HG03060 (cell line): ENCODE data around the gene GIMD1.

ENCODE experiments used
- ATAC-seq: cut with Tn5 transposase; IDR thresholded peaks from one replicate; pipeline ENCODE4 v1.9.1; 2021; ENCODE audit warnings: low read depth, moderate number of reproducible peaks; ENCODE audit not compliant: unreplicated experiment

GIMD1 gene

DNA sequence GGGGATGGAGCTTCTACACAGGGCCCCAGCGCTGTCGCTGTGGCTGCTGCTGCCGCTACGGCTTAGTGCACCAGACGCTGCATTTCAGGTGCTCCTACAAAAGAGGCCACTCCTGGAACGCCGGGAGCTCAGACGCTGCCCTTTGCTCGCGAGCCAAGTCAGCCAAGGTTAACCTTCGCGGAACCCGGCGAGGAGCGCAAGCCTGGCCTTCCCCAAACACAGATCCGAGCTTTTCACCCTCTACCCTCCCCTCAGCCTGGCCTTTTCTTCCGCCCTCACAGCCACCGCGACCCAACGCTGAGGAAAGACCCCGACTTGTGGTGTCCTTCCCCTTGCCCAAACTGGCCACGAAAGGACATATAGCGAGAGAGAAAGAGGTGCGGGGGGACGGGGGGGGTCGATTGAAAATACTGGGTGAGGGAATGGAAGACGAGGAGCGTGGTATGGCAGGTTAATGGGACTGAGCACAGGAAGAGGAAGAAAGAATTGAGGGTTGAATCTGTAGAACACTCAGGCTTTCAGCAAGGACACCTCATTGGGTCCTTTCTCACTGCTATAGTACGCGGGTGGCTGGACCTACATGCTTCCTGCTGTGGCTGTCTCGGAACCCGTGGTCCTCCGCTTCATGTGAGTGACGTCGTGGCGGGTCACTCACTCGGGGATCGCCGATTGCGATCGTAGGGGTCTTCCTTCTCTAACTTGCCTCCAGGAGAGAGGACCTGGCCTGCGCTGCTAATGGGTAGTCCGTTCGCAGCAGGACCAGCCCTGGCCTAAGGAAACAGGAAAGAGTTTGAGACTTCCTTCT is 52.4 kb downstream of the GIMD1 start, which contains the start of the genes AIMP1 and TBCK:
Gene AIMP1, plus strand, starts transcription at position 583 of the 805 bp plus-strand sequence. CDS start 8,460 bp downstream, outside the sequence.
Gene TBCK, minus strand, starts transcription at position 242 of the 805 bp plus-strand sequence. CDS start 7,249 bp downstream, outside the sequence.
- peak; percentile 70 for ATAC-seq

DNA sequence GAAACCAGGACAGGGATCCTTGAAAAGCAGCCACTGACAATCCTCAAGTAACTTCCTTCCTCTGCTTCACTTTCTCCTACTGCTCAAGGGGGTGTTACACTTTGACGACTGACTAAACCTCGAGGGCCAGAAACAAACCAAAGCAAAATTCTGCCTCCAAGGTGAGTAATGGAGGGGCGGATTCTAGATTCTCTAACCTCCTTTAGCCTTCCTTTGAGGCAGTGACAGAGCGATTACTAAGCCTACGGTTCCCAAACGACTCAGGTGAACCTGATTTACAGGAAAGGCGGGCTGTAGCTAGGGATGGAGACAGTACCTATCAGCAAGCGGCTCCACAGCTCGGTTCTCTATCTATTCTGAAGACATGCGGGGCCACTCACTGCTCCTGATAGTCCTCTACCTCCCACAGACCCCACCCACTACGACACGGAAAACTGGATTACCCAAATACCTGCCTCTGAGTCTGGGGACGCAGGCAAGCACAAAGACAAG is 53.1 kb downstream of the GIMD1 start:
- ATAC-seq, result peak; percentile 10

DNA sequence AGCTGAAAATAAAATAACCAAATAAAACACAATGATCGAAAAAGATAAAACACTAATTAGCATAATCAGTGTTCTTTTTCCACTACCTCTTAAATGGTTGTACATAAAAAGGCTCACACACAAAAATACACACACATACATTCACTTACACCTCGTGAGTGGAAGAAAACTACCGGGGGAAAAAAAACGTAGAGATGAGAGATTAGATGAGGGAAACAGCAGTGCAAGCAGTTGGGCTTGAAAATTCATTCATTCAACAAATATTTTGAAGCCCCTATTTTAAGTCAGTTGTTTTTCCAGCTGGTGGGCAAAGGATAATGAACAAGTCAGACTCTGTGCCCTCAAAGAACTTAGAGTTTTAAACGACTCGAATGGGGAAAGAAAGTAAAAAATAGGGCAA is 53.6 kb downstream of the GIMD1 start:
- no peak for ATAC-seq

DNA sequence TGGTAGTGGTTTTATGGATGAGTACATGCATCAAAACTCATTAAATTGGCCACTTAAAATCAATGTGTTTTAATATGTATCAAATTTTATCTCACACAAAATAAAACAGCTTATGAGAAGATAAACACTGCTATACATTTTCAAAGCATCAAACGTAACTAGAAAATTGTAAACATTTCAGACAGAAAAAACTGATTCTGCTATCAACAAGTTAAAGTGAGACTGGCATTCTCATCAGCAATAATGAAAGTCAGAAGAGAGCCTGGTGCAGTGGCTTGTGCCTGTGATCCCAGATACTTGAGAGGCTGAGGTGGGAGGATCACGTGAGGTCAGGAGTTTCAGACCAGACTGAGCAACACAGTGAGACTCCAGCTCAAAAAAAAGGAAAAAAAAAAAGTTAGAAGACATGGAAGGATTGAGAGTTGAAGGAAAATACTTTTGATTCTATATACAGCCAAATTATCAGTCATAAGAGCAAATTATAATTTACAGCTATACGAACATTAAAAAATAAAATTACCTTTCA is 55.5 kb downstream of the GIMD1 start:
- no peak for ATAC-seq

DNA sequence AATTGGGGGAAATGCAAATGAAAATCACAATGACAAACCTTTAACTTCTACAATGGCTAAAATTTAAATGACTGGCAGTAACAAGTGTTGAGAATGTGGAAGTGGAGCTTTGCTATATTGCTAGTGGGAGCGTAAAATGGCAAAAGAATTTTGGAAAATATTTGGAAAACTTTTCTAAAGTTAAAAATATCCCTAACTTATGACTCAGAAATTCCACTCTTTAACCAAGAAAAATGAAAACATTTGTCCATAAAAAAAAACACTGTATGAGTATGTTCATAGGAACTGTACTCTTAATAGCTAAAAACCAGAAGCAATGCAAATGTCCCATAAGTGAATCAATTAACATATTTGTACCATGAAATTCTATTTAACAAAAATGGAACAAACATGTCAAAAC is 56.2 kb downstream of the GIMD1 start:
- no peak for ATAC-seq
